OCI-LY1 (cell line): Measurements from ENCODE around the gene ADCY9.

Experiments
- H2AFZ ChIP-seq: fragments of 200-600 bp; sonication (generic), shearing (Covaris generic); 2 replicates; pipeline ENCODE4 v1.6.0; 2014; ENCODE audit warnings: antibody characterized with exemption, mild to moderate bottlenecking, low read length
- H3F3A ChIP-seq: fragments of 200-600 bp; sonication (generic), shearing (Covaris generic); 2 replicates; pipeline ENCODE4 v1.6.0; 2014; ENCODE audit warnings: mild to moderate bottlenecking, antibody characterized with exemption, low read length, moderate library complexity; ENCODE audit not compliant: insufficient read depth
- H3K27ac ChIP-seq: fragments of 200-600 bp; sonication (generic); 2 replicates; pipeline ENCODE4 v1.5.1; 2014; ENCODE audit warnings: low read length, mixed run types, mild to moderate bottlenecking, low read depth; ENCODE audit not compliant: poor library complexity, severe bottlenecking
- H3K27me3 ChIP-seq: fragments of 200-600 bp; sonication (generic); 2 replicates; pipeline ENCODE4 v1.6.0; 2014; ENCODE audit warnings: antibody characterized with exemption, mild to moderate bottlenecking, low read length, moderate library complexity; ENCODE audit not compliant: insufficient read depth
- H3K36me3 ChIP-seq: fragments of 200-600 bp; sonication (generic); 2 replicates; pipeline ENCODE4 v1.6.1; 2014; ENCODE audit warnings: mild to moderate bottlenecking, antibody characterized with exemption, low read length, moderate library complexity, mixed read lengths; ENCODE audit not compliant: insufficient read depth
- H3K4me1 ChIP-seq: fragments of 200-600 bp; sonication (generic); 2 replicates; pipeline ENCODE4 v1.5.1; 2014; ENCODE audit warnings: mild to moderate bottlenecking, low read length, moderate library complexity; ENCODE audit not compliant: insufficient read depth, severe bottlenecking
- H3K4me2 ChIP-seq: fragments of 200-600 bp; sonication (generic), shearing (Covaris generic); 2 replicates; pipeline ENCODE4 v1.6.1; 2014; ENCODE audit warnings: low read length
- H3K4me3 ChIP-seq: fragments of 200-600 bp; sonication (generic); 2 replicates; pipeline ENCODE4 v1.5.1; 2014; ENCODE audit warnings: low read length, low read depth, mild to moderate bottlenecking, mixed read lengths; ENCODE audit not compliant: poor library complexity, severe bottlenecking
- H3K79me2 ChIP-seq: fragments of 200-600 bp; shearing (Covaris generic); 2 replicates; pipeline ENCODE4 v1.6.1; 2016; ENCODE audit warnings: mixed run types, low read length, mixed read lengths; ENCODE audit not compliant: insufficient read depth
- H3K9ac ChIP-seq: fragments of 200-600 bp; sonication (generic), shearing (Covaris generic); 2 replicates; pipeline ENCODE4 v1.6.1; 2014; ENCODE audit warnings: mild to moderate bottlenecking, low read length, mixed read lengths
- H3K9me2 ChIP-seq: fragments of 200-600 bp; sonication (generic), shearing (Covaris generic); 2 replicates; pipeline ENCODE4 v1.6.1; 2014; ENCODE audit warnings: low read depth, mild to moderate bottlenecking, low read length, mixed read lengths
- H3K9me3 ChIP-seq: fragments of 200-600 bp; shearing (Covaris generic); 2 replicates; pipeline ENCODE4 v1.6.1; 2014; ENCODE audit warnings: low read length, mixed read lengths
- H4K20me1 ChIP-seq: fragments of 200-600 bp; sonication (generic), shearing (Covaris generic); 2 replicates; pipeline ENCODE4 v1.6.0; 2016; ENCODE audit warnings: mild to moderate bottlenecking, low read length; ENCODE audit not compliant: insufficient read depth
- EZH2 ChIP-seq: fragments of 200-600 bp; sonication (generic), shearing (Covaris generic); IDR thresholded peaks from 2 replicates; pipeline ENCODE4 v1.8.0; 2017; ENCODE audit warnings: borderline replicate concordance, mixed run types, mild to moderate bottlenecking, antibody characterized with exemption, low read length, moderate library complexity, mixed read lengths
- TF ChIP-seq, protein P1 (sequence below): fragments of 200-600 bp; sonication (generic), shearing (Covaris generic); IDR thresholded peaks from 2 replicates; pipeline ENCODE4 v1.5.1; 2017; ENCODE audit warnings: mild to moderate bottlenecking, antibody characterized with exemption, low read length, moderate library complexity, mixed read lengths

The ADCY9 gene

DNA sequence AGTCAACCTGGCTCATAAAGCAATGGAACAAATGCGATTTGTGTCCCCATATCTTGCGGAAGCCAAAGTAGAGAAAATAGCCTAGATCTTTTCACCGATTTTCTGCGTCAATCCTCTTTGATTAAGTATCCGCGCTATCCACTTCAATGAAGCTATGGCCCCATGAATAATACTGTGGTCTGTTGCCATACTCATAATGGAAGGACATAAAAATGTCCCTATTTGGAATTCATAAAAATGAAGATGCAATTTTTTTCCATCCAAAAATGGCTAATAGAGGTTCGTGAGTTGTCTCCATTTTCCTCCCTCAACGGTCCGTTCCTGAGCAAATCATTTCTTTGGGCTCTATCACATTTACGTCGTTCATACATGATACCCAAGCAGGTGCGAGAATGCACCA is 25.4 kb upstream of the ADCY9 start:
- no peaks in the 10 kb centered on the region for H3K9me2 ChIP-seq
- H3K79me2 ChIP-seq, result no peaks in the 10 kb centered on the region
- no peak overlapping the region for H2AFZ ChIP-seq
- no peaks in the 10 kb centered on the region for H4K20me1 ChIP-seq
- H3K27ac ChIP-seq, result no peak overlapping the region
- H3K9ac ChIP-seq, result no peak overlapping the region
- H3K9me3 ChIP-seq, result no peaks in the 10 kb centered on the region
- peaks cover 3% of the 10 kb centered on the region for H3K4me1 ChIP-seq
- no peak overlapping the region for H3K4me2 ChIP-seq
- TF ChIP-seq, protein P1, sequence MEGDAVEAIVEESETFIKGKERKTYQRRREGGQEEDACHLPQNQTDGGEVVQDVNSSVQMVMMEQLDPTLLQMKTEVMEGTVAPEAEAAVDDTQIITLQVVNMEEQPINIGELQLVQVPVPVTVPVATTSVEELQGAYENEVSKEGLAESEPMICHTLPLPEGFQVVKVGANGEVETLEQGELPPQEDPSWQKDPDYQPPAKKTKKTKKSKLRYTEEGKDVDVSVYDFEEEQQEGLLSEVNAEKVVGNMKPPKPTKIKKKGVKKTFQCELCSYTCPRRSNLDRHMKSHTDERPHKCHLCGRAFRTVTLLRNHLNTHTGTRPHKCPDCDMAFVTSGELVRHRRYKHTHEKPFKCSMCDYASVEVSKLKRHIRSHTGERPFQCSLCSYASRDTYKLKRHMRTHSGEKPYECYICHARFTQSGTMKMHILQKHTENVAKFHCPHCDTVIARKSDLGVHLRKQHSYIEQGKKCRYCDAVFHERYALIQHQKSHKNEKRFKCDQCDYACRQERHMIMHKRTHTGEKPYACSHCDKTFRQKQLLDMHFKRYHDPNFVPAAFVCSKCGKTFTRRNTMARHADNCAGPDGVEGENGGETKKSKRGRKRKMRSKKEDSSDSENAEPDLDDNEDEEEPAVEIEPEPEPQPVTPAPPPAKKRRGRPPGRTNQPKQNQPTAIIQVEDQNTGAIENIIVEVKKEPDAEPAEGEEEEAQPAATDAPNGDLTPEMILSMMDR, result no peak
- H3K27me3 ChIP-seq, result peaks cover 3% of the 10 kb centered on the region; the same call in 1 of the 2 replicates
- H3K36me3 ChIP-seq, result no peaks in the 10 kb centered on the region
- H3F3A ChIP-seq, result no peaks in the 10 kb centered on the region
- H3K4me3 ChIP-seq, result no peak overlapping the region

DNA sequence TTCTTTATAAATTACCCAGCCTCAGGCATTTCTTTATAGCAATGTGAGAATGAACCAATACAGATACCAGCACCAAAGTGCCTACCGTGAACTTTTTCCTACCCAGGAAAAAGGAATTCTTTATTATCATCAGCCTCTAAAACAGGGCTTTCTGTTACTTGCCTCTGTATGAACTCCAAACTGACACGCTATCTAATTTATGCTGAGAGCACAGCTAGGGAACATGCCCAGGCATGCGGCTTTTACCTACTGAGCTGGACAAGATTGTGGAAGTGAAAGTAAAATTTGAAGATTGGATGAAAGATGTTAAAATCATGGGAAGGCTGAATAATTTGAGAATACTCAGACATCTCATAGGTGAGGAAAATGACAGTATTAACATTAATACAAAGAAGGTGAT is 24.4 kb upstream of the ADCY9 start:
- no peak overlapping the region for H3K9ac ChIP-seq
- no peak overlapping the region for H3K4me3 ChIP-seq
- H3F3A ChIP-seq, result no peaks in the 10 kb centered on the region
- H3K27ac ChIP-seq, result no peak overlapping the region
- H3K36me3 ChIP-seq, result no peaks in the 10 kb centered on the region
- H3K9me3 ChIP-seq, result no peaks in the 10 kb centered on the region
- no peaks in the 10 kb centered on the region for H3K79me2 ChIP-seq
- TF ChIP-seq, protein P1, result no peak
- no peak for TF ChIP-seq EZH2
- peaks cover 3% of the 10 kb centered on the region; the same call in 1 of the 2 replicates for H3K27me3 ChIP-seq
- H2AFZ ChIP-seq, result no peak overlapping the region
- peak overlapping the region; percentile 1; the same call in 1 of the 2 replicates for H3K4me2 ChIP-seq
- no peaks in the 10 kb centered on the region for H3K9me2 ChIP-seq
- no peaks in the 10 kb centered on the region for H4K20me1 ChIP-seq
- peaks cover 3% of the 10 kb centered on the region for H3K4me1 ChIP-seq

DNA sequence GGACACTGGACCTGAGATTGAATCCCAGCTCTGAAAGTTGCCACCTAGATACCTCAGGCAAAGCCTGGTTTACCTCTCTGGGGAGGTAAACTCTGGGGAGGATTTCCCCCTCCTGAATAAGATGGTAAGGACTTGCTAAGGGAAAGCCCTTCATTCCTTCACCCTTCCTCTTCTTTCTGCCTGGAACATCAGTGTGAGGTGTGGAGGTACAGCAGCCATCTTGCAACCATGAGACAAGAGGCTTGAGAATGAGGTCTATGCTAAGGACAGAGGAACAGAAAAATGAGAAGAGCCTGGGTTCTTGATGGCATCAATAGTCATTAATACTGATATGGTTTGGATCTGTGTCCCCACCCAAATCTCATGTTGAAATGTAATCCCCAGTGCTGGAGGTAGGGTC is 23.7 kb upstream of the ADCY9 start:
- Histone ChIP-seq H3K4me2 (no peak overlapping the region), H3K27me3 (peaks cover 3% of the 10 kb centered on the region; the same call in 1 of the 2 replicates), H4K20me1 (no peaks in the 10 kb centered on the region), H3K9ac (no peak overlapping the region), H3K4me3 (no peak overlapping the region), H3K9me2 (no peaks in the 10 kb centered on the region), H2AFZ (no peak overlapping the region), H3F3A (no peaks in the 10 kb centered on the region), H3K27ac (no peak overlapping the region), H3K79me2 (no peaks in the 10 kb centered on the region), H3K36me3 (no peaks in the 10 kb centered on the region), H3K4me1 (peaks cover 3% of the 10 kb centered on the region), H3K9me3 (no peaks in the 10 kb centered on the region)
- TF ChIP-seq, protein P1, result no peak
- no peak for TF ChIP-seq EZH2
